Epithelial cell of proximal tubule (primary cell): ENCODE measurements around the gene CDK8. TPM values are rescaled to one million over a fixed set of nuclear protein-coding genes. Genes with fewer than 3 reads are reported as not detected.
"Not testable (repeated sequence)": the region's sequence is repeated elsewhere in the genome, so short reads cannot be mapped to it uniquely, and the experiment has no call there.

Experiments used
- DNase-seq: peaks from one replicate; pipeline ENCODE4 v3.0.0-alpha.2; 2011; ENCODE audit warnings: low read depth
- H3K4me3 ChIP-seq: 2 replicates; pipeline ENCODE4 v1.5.1; 2011; ENCODE audit warnings: low read depth, mild to moderate bottlenecking, low read length
- total RNA-seq: library from RNA; depleted of rRNA; stranded (reverse); fragments of >200 nt; gene quantifications from 2 replicates; pipeline ENCODE4 v1.2.3, GENCODE V29; 2015
- TF ChIP-seq, protein P1 (sequence below): conservative IDR thresholded peaks from 2 replicates; pipeline ENCODE4 v1.5.1; 2012; ENCODE audit warnings: low read depth, mild to moderate bottlenecking, low read length

CDK8 gene
- total RNA-seq, 1 donor from 2014 or later = 15.3 TPM

DNA sequence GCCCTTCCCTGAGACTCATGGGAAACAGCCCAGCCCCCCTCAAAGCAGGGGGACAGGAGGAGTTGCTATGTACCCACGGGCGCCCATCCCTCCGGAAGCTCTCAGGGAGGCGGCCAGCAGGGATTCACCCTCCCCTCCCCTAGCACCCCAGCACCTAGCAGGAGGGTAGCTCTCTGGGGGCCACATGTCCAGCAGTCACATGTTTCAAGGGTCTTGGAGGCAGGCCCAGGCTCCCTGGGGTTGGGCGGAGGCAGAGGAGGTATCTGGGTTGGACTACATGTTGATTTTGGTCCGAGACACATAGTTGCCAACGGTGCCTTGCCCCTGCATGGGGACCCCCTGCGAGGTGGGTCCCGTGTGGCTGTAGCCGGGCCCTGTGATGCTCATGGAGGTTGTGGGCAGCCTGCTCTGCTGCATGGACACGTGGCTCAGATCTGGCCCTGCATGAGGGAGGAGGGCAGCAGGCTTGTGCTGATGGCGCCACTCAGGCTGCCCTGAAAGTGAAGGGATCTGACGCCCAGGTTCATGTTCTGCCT, 24.8 kb upstream of the CDK8 start:
- DNase-seq = no peak
- H3K4me3 ChIP-seq = no peak overlapping the region
- TF ChIP-seq, protein P1, sequence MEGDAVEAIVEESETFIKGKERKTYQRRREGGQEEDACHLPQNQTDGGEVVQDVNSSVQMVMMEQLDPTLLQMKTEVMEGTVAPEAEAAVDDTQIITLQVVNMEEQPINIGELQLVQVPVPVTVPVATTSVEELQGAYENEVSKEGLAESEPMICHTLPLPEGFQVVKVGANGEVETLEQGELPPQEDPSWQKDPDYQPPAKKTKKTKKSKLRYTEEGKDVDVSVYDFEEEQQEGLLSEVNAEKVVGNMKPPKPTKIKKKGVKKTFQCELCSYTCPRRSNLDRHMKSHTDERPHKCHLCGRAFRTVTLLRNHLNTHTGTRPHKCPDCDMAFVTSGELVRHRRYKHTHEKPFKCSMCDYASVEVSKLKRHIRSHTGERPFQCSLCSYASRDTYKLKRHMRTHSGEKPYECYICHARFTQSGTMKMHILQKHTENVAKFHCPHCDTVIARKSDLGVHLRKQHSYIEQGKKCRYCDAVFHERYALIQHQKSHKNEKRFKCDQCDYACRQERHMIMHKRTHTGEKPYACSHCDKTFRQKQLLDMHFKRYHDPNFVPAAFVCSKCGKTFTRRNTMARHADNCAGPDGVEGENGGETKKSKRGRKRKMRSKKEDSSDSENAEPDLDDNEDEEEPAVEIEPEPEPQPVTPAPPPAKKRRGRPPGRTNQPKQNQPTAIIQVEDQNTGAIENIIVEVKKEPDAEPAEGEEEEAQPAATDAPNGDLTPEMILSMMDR = no peak

DNA sequence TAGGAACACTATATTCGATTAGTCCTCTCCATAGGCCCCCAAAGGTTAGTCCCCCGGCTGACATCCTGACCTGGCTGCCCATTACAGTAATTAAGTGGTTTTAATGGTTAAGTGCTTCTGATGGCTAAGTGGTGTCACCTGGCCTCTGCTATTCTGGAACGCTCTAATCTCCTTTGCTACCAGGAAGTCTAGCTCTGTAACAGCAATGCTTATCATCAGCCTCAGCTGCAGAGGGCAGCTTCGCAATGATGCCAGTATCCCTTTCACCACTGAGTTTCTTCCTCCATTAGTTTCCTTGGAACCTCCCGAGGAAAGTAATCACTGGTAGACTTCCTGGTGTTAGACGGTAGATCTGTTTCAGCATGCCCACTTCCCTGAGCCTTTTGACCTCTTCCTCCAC, 23.2 kb upstream of the CDK8 start:
- TF ChIP-seq, protein P1 = no peak
- no peak for DNase-seq
- H3K4me3 ChIP-seq = no peak overlapping the region

DNA sequence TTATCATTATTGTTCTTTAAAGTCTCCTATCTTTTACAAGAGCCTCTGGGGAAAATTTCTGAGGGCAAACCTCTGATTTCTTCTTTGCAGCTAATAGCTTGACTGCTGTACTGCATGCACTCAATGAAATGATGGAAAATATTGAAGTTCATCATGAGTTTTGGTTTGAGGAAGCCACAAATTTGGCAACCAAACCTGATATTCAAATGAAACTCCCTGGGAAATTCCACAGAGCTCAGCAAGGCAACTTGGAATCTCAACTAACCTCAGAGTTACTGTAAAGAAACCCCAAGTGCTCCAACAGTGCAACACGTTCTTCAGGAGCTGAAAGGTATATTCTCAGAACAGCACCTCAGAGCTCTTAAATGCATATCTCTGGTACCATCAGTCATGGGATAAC, 17.6 kb upstream of the CDK8 start:
- no peak overlapping the region for H3K4me3 ChIP-seq
- DNase-seq = no peak
- TF ChIP-seq, protein P1 = no peak

DNA sequence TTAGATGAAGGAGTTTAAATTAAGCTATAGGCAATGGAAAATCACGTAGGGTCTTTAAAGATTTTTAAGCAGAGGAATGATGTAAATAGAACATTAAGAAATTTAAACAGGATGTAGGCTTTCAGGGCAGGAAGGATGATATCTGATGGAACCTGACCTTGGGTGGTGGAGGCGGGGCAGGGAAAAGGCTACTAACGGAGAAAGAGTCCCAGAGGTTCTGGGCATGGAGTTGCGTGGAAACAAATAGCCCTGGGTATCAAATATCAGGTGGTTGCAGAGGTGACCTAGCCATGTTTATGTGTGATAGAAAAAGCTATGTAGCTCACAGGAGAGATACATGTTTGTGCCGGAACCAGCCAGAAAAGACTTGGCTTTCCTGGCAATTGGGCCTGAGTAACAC, 7.8 kb upstream of the CDK8 start:
- DNase-seq = no peak
- H3K4me3 ChIP-seq = no peak overlapping the region
- TF ChIP-seq, protein P1 = no peak

DNA sequence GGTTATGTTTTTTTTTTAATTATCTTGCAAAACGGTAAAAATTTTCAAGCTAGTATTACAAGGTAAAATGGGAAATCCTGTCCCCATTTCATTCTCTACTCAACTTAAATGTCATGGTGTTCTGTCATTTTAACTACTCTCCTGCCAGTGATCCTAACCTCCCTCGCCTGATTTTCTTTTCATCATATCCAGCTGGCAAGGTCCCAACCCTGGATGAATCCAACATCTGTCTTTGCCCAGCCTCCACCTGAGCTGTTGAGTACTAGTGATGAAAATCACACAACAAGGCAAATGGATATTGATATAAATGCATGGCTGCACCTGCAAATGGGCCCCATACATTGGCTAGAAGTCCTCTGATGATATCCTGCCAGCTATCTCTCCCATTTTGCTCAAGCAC, 6.9 kb upstream of the CDK8 start:
- TF ChIP-seq, protein P1 = no peak

DNA sequence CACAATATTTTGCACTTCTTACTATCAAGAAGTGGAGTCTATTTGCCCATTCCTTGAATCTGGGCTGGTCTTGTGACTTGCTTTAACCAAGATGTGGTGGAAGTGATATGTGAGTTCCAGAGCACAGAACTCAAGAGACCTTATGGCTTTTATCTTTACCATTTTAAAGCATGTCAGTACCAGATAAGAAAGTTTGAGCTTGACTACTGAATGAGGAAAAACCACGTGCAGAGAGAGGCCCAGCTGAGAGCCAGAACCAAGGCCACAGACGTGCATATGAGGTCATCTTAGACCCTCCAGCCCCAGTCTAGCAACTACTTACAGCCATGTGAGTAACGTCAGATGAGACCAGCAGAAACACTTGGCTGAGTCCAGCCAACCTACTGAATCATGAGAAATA, 6.3 kb upstream of the CDK8 start:
- TF ChIP-seq, protein P1 = no peak
- no peak overlapping the region for H3K4me3 ChIP-seq
- no peak for DNase-seq

More for the DNA sequence above, 6.9 kb upstream of the CDK8 start:
- H3K4me3 ChIP-seq = no peak overlapping the region
- no peak for DNase-seq

DNA sequence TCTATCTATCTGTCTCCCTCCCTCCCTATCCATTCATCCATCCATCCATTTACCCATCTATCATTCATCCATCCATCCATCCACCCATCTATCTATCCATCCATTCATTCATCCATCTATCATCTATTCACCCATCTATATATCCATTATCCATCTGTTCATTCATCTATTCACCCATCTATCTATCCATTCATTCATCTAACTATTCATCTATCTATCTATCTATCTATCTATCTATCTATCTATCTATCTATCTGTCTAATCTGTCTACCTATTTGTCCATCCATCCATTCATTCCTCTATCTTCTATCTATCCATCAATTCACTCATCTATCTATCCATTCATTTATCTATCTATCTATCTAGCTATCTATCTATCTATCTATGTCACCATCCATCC, 4.4 kb upstream of the CDK8 start:
- DNase-seq = no peak
- TF ChIP-seq, protein P1 = no peak

DNA sequence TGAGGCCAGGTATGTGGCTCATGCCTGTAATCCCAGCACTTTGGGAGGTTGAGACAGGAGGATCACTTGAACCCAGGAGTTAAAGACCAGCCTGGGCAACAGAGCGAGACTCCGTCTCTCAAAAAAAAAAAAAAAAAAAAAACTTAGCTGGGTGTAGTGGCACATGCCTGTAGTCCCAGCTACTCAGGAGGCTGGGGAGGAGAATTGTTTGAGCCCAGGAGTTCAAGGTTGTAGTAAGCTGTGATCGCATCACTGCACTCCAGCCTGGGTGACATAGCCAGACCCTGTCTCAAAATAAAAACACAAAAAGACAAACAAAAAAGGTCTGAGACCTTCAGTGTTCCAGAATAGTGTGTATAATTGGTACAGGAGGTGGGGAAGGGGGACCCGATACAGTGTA, 1.9 kb upstream of the CDK8 start:
- not testable (repeated sequence) for DNase-seq, H3K4me3 ChIP-seq

More for the DNA sequence above, 4.4 kb upstream of the CDK8 start:
- no peak overlapping the region for H3K4me3 ChIP-seq
